ENCODE results near the gene LARGE1.

DNA sequence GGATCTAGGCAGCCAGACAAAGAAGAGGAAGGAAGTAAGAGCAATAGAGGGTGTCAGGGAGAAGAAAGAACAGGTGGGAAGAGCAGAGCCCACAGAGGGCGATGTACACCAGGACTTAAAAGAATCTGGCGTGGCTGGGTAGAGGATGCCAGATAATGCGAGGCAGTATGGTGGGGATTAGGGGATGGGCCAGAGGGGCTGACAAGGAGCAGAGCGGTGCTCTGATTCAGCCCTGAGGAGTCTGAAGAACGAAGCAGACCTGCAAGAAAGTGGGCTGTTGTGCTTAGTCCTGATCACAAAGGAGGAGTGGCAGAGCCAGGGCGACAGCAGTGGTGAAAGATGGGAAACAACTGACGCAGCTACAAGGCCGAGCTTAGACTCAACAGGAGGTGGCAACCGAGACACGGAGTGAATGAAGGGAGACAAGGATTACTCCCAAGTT is 163.7 kb downstream of the LARGE1 start:
- TF ChIP-seq, protein P1, sequence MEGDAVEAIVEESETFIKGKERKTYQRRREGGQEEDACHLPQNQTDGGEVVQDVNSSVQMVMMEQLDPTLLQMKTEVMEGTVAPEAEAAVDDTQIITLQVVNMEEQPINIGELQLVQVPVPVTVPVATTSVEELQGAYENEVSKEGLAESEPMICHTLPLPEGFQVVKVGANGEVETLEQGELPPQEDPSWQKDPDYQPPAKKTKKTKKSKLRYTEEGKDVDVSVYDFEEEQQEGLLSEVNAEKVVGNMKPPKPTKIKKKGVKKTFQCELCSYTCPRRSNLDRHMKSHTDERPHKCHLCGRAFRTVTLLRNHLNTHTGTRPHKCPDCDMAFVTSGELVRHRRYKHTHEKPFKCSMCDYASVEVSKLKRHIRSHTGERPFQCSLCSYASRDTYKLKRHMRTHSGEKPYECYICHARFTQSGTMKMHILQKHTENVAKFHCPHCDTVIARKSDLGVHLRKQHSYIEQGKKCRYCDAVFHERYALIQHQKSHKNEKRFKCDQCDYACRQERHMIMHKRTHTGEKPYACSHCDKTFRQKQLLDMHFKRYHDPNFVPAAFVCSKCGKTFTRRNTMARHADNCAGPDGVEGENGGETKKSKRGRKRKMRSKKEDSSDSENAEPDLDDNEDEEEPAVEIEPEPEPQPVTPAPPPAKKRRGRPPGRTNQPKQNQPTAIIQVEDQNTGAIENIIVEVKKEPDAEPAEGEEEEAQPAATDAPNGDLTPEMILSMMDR (IDR thresholded peaks at IDR 0.05; ENCODE audit: insufficient read depth, low read length): no peak
- TF ChIP-seq POLR2AphosphoS5 (IDR thresholded peaks at IDR 0.05; ENCODE audit: low read depth): no peak
- TF ChIP-seq, protein P2, sequence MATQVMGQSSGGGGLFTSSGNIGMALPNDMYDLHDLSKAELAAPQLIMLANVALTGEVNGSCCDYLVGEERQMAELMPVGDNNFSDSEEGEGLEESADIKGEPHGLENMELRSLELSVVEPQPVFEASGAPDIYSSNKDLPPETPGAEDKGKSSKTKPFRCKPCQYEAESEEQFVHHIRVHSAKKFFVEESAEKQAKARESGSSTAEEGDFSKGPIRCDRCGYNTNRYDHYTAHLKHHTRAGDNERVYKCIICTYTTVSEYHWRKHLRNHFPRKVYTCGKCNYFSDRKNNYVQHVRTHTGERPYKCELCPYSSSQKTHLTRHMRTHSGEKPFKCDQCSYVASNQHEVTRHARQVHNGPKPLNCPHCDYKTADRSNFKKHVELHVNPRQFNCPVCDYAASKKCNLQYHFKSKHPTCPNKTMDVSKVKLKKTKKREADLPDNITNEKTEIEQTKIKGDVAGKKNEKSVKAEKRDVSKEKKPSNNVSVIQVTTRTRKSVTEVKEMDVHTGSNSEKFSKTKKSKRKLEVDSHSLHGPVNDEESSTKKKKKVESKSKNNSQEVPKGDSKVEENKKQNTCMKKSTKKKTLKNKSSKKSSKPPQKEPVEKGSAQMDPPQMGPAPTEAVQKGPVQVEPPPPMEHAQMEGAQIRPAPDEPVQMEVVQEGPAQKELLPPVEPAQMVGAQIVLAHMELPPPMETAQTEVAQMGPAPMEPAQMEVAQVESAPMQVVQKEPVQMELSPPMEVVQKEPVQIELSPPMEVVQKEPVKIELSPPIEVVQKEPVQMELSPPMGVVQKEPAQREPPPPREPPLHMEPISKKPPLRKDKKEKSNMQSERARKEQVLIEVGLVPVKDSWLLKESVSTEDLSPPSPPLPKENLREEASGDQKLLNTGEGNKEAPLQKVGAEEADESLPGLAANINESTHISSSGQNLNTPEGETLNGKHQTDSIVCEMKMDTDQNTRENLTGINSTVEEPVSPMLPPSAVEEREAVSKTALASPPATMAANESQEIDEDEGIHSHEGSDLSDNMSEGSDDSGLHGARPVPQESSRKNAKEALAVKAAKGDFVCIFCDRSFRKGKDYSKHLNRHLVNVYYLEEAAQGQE (IDR thresholded peaks at IDR 0.05; ENCODE audit: insufficient replicate concordance, low read depth): no peak
